ENCODE measurements around the gene ADRB1. TPM values are rescaled to one million over a fixed set of nuclear protein-coding genes. Genes with fewer than 3 reads are reported as not detected.

The ADRB1 gene
- total and polyA plus RNA-seq, 2 of the 4 experiments (the other 2 are of a cell fraction), result not detected

DNA sequence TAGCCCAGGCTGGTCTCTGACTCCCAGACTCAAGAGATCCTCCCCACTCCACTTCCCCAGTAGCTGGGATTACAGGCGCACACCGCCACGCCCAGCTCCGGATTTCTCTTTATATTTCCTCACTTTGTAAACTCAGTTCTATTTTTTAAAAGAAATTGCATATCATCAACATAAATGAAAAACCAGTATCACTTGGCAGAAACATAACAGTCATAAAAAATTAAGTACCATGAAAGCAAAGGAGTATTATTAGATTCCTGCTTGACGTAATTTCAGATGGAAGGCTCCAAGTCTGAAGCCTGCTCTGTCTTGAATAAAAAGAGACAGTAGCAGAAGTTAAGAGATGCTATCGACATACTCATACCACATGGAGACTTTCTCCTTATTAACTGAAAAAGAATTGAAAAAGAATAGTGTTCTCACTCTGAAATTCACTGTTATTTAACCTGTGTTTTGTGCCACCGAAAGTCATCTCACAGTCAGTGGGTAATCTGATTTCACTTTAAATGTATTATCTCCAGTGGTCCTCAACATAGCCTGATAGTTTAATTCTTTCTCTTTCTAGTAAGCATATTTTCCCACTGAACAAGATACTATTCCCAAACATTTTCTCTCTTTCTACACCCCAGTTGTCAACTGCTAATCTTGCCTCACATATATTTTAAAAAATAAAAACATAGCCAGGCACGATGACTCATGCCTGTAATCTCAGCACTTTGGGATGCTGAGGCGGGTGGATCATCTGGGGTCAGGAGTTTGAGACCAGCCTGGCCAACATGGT is 40.3 kb upstream of the ADRB1 start:
- no peak overlapping the region for H3K4me2 ChIP-seq (ENCODE audit: low read depth, low read length)
- no peaks in the 10 kb centered on the region for H3K4me1 ChIP-seq (ENCODE audit: control insufficient read depth, insufficient read depth, low read length)
- H3K4me3 ChIP-seq (ENCODE audit: insufficient read depth, low read depth, low read length), result no peak overlapping the region
- no peak overlapping the region for H3K23ac ChIP-seq (ENCODE audit: low read depth, low read length)
- H3K56ac ChIP-seq (ENCODE audit: extremely low read depth, insufficient read depth, low read length), result no peak overlapping the region
- no peak overlapping the region for H2BK120ac ChIP-seq (ENCODE audit: low read depth, low read length)
- DNase-seq, result no peak
- dilution Hi-C loops (cut with HindIII; ENCODE audit: low sequenced_read_pairs, unreplicated experiment) (no loop called here), in situ Hi-C loops (cut with MboI; ENCODE audit: low sequenced_read_pairs) (no loop called here), intact Hi-C loops (cut with micrococcal nuclease) (no loop called here)
- no peaks in the 10 kb centered on the region for H3K36me3 ChIP-seq (ENCODE audit: control insufficient read depth, insufficient read depth, low read length)
- H3K9me3 ChIP-seq (ENCODE audit: control insufficient read depth, insufficient read depth, low read length), result no peaks in the 10 kb centered on the region
- no peak overlapping the region for H2AK5ac ChIP-seq (ENCODE audit: low read depth, low read length)
- H4K8ac ChIP-seq (ENCODE audit: low read depth in 2 of 2, low read length in 2 of 2), result no peak overlapping the region
- H4K91ac ChIP-seq (ENCODE audit: insufficient read depth, low read depth, low read length), result no peak overlapping the region
- ATAC-seq (ENCODE audit: low read depth), result no peak
- no peak overlapping the region for H2BK5ac ChIP-seq (ENCODE audit: low read depth, low read length, poor library complexity, severe bottlenecking)
- no TSS peak for BruUV-seq (replicated peaks)
- H3K27me3 ChIP-seq (ENCODE audit: control insufficient read depth, insufficient read depth, low read length), result peaks cover 3% of the 10 kb centered on the region; the same call in 1 of the 2 replicates
- no peak overlapping the region for H3K14ac ChIP-seq (replicated peaks; ENCODE audit: low read depth, low read length)
- H3K4ac ChIP-seq (ENCODE audit: low read depth, low read length), result no peak overlapping the region
- H2BK15ac ChIP-seq (ENCODE audit: low read depth, low read length), result no peak overlapping the region
- no peak overlapping the region for H2BK20ac ChIP-seq (ENCODE audit: low read depth, low read length)
- no peaks in the 10 kb centered on the region for H3K79me1 ChIP-seq (ENCODE audit: low read depth in 1 of 2, low read length in 2 of 2)
- H3K18ac ChIP-seq (ENCODE audit: low read depth, low read length), result no peak overlapping the region
- H3K9ac ChIP-seq (ENCODE audit: low read depth, low read length), result no peak overlapping the region
- H2AFZ ChIP-seq (replicated peaks; ENCODE audit: low read length, poor library complexity), result no peak overlapping the region
- ChIA-PET POLR2A (ENCODE audit: unreplicated experiment) (no interaction called here), CTCF (interaction anchor here (0.7 kb wide), 1 partner anchor 11 kb away, joined by 3 read pairs; no protein-coding TSS in a partner anchor)
- TF ChIP-seq RCOR1 (IDR thresholded peaks at IDR 0.05; ENCODE audit: insufficient replicate concordance, low read length), result no peak
- TF ChIP-seq RFX5 (IDR thresholded peaks at IDR 0.05; ENCODE audit: low read depth, low read length), result no peak
- no peak for TF ChIP-seq RAD21 (IDR thresholded peaks at IDR 0.05; ENCODE audit: low read length)
- no peak for TF ChIP-seq POLR2A (IDR thresholded peaks at IDR 0.05; ENCODE audit: low read depth, low read length)
- TF ChIP-seq CEBPB (IDR thresholded peaks at IDR 0.05; ENCODE audit: low read depth, low read length), result no peak
- no peak for TF ChIP-seq FOS (IDR thresholded peaks at IDR 0.05; ENCODE audit: low read depth, low read length)
- no peak for TF ChIP-seq CHD1 (IDR thresholded peaks at IDR 0.05; ENCODE audit: low read depth, low read length)
- no peak for TF ChIP-seq ELK1 (IDR thresholded peaks at IDR 0.05; ENCODE audit: borderline replicate concordance, low read depth, low read length)
- TF ChIP-seq, protein P1, sequence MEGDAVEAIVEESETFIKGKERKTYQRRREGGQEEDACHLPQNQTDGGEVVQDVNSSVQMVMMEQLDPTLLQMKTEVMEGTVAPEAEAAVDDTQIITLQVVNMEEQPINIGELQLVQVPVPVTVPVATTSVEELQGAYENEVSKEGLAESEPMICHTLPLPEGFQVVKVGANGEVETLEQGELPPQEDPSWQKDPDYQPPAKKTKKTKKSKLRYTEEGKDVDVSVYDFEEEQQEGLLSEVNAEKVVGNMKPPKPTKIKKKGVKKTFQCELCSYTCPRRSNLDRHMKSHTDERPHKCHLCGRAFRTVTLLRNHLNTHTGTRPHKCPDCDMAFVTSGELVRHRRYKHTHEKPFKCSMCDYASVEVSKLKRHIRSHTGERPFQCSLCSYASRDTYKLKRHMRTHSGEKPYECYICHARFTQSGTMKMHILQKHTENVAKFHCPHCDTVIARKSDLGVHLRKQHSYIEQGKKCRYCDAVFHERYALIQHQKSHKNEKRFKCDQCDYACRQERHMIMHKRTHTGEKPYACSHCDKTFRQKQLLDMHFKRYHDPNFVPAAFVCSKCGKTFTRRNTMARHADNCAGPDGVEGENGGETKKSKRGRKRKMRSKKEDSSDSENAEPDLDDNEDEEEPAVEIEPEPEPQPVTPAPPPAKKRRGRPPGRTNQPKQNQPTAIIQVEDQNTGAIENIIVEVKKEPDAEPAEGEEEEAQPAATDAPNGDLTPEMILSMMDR (conservative IDR thresholded peaks at IDR 0.05; ENCODE audit: low read depth, low read length), result no peak
- TF ChIP-seq MAZ (IDR thresholded peaks at IDR 0.05; ENCODE audit: borderline replicate concordance, low read depth, low read length), result no peak
- TF ChIP-seq MAFK (IDR thresholded peaks at IDR 0.05; ENCODE audit: low read depth, low read length), result no peak
- TF ChIP-seq, protein P2, sequence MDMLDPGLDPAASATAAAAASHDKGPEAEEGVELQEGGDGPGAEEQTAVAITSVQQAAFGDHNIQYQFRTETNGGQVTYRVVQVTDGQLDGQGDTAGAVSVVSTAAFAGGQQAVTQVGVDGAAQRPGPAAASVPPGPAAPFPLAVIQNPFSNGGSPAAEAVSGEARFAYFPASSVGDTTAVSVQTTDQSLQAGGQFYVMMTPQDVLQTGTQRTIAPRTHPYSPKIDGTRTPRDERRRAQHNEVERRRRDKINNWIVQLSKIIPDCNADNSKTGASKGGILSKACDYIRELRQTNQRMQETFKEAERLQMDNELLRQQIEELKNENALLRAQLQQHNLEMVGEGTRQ (IDR thresholded peaks at IDR 0.05; ENCODE audit: low read depth, low read length), result no peak
- no peak overlapping the region for H2AK9ac ChIP-seq (replicated peaks; ENCODE audit: low read depth, low read length, poor library complexity)
- H4K5ac ChIP-seq (ENCODE audit: low read depth, low read length), result no peak overlapping the region
- H3K9me1 ChIP-seq (ENCODE audit: insufficient read depth, low read length), result no peaks in the 10 kb centered on the region
- WGBS, 2 experiments (ENCODE audit: extremely low coverage in 2 of 2, insufficient read length in 1 of 2), result no CpG with 5 or more reads among the region's 9 CpGs
- no peaks in the 10 kb centered on the region for H4K20me1 ChIP-seq (ENCODE audit: insufficient read depth, low read length)
- no peak overlapping the region for H3K27ac ChIP-seq (ENCODE audit: insufficient read depth, low read length)
